ENCODE data around the gene ST6GALNAC5.
A peak's percentile ranks its signal among the peaks of the same experiment; 100 is the strongest.

- TF ChIP-seq EZH2 (IDR thresholded peaks at IDR 0.05; ENCODE audit: borderline replicate concordance, low read length), result peak; percentile 62
- TF ChIP-seq, protein P1, sequence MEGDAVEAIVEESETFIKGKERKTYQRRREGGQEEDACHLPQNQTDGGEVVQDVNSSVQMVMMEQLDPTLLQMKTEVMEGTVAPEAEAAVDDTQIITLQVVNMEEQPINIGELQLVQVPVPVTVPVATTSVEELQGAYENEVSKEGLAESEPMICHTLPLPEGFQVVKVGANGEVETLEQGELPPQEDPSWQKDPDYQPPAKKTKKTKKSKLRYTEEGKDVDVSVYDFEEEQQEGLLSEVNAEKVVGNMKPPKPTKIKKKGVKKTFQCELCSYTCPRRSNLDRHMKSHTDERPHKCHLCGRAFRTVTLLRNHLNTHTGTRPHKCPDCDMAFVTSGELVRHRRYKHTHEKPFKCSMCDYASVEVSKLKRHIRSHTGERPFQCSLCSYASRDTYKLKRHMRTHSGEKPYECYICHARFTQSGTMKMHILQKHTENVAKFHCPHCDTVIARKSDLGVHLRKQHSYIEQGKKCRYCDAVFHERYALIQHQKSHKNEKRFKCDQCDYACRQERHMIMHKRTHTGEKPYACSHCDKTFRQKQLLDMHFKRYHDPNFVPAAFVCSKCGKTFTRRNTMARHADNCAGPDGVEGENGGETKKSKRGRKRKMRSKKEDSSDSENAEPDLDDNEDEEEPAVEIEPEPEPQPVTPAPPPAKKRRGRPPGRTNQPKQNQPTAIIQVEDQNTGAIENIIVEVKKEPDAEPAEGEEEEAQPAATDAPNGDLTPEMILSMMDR (conservative IDR thresholded peaks at IDR 0.05 in 1 of 2, IDR thresholded peaks at IDR 0.05 in 1 of 2; ENCODE audit: extremely low read depth in 1 of 2, insufficient read depth in 1 of 2, low read depth in 1 of 2, low read length in 2 of 2), result peak in 1 of 2 donors; percentile 44
These were observed 1.0 kb downstream of the ST6GALNAC5 start for GRCh38 chr1:76868154-76868882.

All from mammary epithelial cell (primary cell).